Activated CD4-positive, alpha-beta T cell treated with anti-CD3 and anti-CD28 coated beads for 36 hours (primary cell): ENCODE results near the gene TNRC6A. TPM values are rescaled to one million over a fixed set of nuclear protein-coding genes. Genes with fewer than 3 reads are reported as not detected.

Source experiments
- ATAC-seq: fragments of 200-7000 bp; cut with Tn5 transposase; one replicate; pipeline ENCODE4 v1.10.0; 2021; ENCODE audit warnings: mild to moderate bottlenecking, moderate library complexity
- CTCF ChIA-PET: fragments of 350-600 bp; sonication (Branson Sonifier 250); formaldehyde crosslinking; loops from one replicate; lab custom pipeline; 2021; ENCODE audit warnings: antibody characterized with exemption; lab: Charles Lee
- POLR2A ChIA-PET: fragments of 350-600 bp; sonication (Branson Sonifier 250); formaldehyde crosslinking; loops from one replicate; lab custom pipeline; 2021; ENCODE audit warnings: antibody characterized with exemption, inconsistent platforms; lab: Charles Lee
- DNase-seq: peaks from one replicate; pipeline ENCODE4 v3.0.0-alpha.2; 2020
- H3K27ac Mint-ChIP-seq: one replicate; pipeline ENCODE4 v1.8.0; 2021; ENCODE audit warnings: mixed read lengths
- H3K27me3 Mint-ChIP-seq: one replicate; pipeline ENCODE4 v1.8.0; 2021; ENCODE audit warnings: mixed read lengths
- H3K36me3 Mint-ChIP-seq: one replicate; pipeline ENCODE4 v1.8.0; 2021; ENCODE audit warnings: low read depth, mixed read lengths
- H3K4me1 Mint-ChIP-seq: one replicate; pipeline ENCODE4 v1.8.0; 2021; ENCODE audit warnings: mixed read lengths
- H3K4me3 Mint-ChIP-seq: one replicate; pipeline ENCODE4 v1.8.0; 2021; ENCODE audit warnings: mild to moderate bottlenecking, moderate library complexity, mixed read lengths
- H3K9me3 Mint-ChIP-seq: one replicate; pipeline ENCODE4 v1.8.0; 2021; ENCODE audit warnings: low read depth, mixed read lengths
- intact Hi-C, 2 experiments: fragments of 100-400 bp; cut with DNase I in 1 of 2; cut with micrococcal nuclease in 1 of 2; formaldehyde crosslinking; loops; one replicate each; pipeline versions ENCODE4 v1.14.2 to v1.15.1; 2022 to 2024; cut with DNase I, micrococcal nuclease
- total RNA-seq, 2 experiments: library from RNA; stranded (reverse); gene quantifications; one replicate each; pipeline ENCODE4 v1.2.3, GENCODE V29; 2021

Gene TNRC6A
- total RNA-seq, 2 experiments from 2014 or later = 34.6 to 46.1 TPM

GRCh38 chr16:24755201-24755874, 25.9 kb downstream of the TNRC6A start:
- CTCF ChIA-PET = interaction anchor here (0.9 to 1.3 kb wide), 5 partner anchors 14 to 176 kb away, joined by 3 to 5 read pairs (median 4); no protein-coding TSS in a partner anchor
- H3K27ac Mint-ChIP-seq = peak overlapping the region; percentile 63
- H3K4me3 Mint-ChIP-seq = no peak overlapping the region
- DNase-seq = no peak
- POLR2A ChIA-PET = interaction anchor here (0.6 kb wide), 1 partner anchor 124 kb away, joined by 3 read pairs; no protein-coding TSS in a partner anchor
- intact Hi-C loops = loop anchor here (5.0 to 10.0 kb wide), 2 partner anchors 33 to 211 kb away; no protein-coding TSS in a partner anchor
- H3K9me3 Mint-ChIP-seq = no peaks in the 10 kb centered on the region
- ATAC-seq = no peak
- no peaks in the 10 kb centered on the region for H3K27me3 Mint-ChIP-seq
- H3K36me3 Mint-ChIP-seq = peaks cover 5% of the 10 kb centered on the region
- peaks cover 51% of the 10 kb centered on the region for H3K4me1 Mint-ChIP-seq

- peaks cover 41% of the 10 kb centered on the region for H3K4me1 Mint-ChIP-seq
- ChIA-PET CTCF (interaction anchor here (0.6 to 1.0 kb wide), 3 partner anchors 13 to 404 kb away, joined by 3 to 4 read pairs (median 4); no protein-coding TSS in a partner anchor), POLR2A (no interaction called here)
- intact Hi-C loops = loop anchor here (5.0 to 10.0 kb wide), 2 partner anchors 36 to 214 kb away; no protein-coding TSS in a partner anchor
- no peaks in the 10 kb centered on the region for H3K9me3 Mint-ChIP-seq
- DNase-seq (no peak), ATAC-seq (no peak)
- H3K27me3 Mint-ChIP-seq = no peaks in the 10 kb centered on the region
- H3K27ac Mint-ChIP-seq = no peak overlapping the region
- no peak overlapping the region for H3K4me3 Mint-ChIP-seq
- H3K36me3 Mint-ChIP-seq = peaks cover 9% of the 10 kb centered on the region
Measured at GRCh38 chr16:24758373-24758772, 28.9 kb downstream of the TNRC6A start.

- ChIA-PET POLR2A (no interaction called here), CTCF (interaction anchor here (0.5 to 0.6 kb wide), 3 partner anchors 22 to 1484 kb away, joined by 3 read pairs; no protein-coding TSS in a partner anchor)
- H3K27ac Mint-ChIP-seq = no peak overlapping the region
- ATAC-seq (no peak), DNase-seq (no peak)
- H3K27me3 Mint-ChIP-seq = no peaks in the 10 kb centered on the region
- H3K4me3 Mint-ChIP-seq = no peak overlapping the region
- intact Hi-C loops = loop anchor here (5.0 to 10.0 kb wide), 2 partner anchors 37 to 214 kb away; no protein-coding TSS in a partner anchor
- peaks cover 42% of the 10 kb centered on the region for H3K4me1 Mint-ChIP-seq
- peaks cover 13% of the 10 kb centered on the region for H3K36me3 Mint-ChIP-seq
- H3K9me3 Mint-ChIP-seq = no peaks in the 10 kb centered on the region
Measured at GRCh38 chr16:24759006-24759405, 29.6 kb downstream of the TNRC6A start.

- POLR2A ChIA-PET = no interaction called here
- CTCF ChIA-PET = interaction anchor here (1.0 to 1.2 kb wide), 3 partner anchors 8 to 23 kb away, joined by 3 read pairs; no protein-coding TSS in a partner anchor
- intact Hi-C loops = no loop called here
- ATAC-seq = no peak
- Mint-ChIP-seq H3K36me3 (peaks cover 20% of the 10 kb centered on the region), H3K9me3 (no peaks in the 10 kb centered on the region), H3K27ac (no peak overlapping the region), H3K4me3 (no peak overlapping the region), H3K4me1 (peaks cover 34% of the 10 kb centered on the region), H3K27me3 (no peaks in the 10 kb centered on the region)
- DNase-seq = no peak
Measured at GRCh38 chr16:24761526-24761925, 32.1 kb downstream of the TNRC6A start.

GRCh38 chr16:24764916-24765315, 35.5 kb downstream of the TNRC6A start:
- ChIA-PET CTCF (no interaction called here), POLR2A (no interaction called here)
- intact Hi-C loops = no loop called here
- no peaks in the 10 kb centered on the region for H3K9me3 Mint-ChIP-seq
- no peak overlapping the region for H3K27ac Mint-ChIP-seq
- H3K4me3 Mint-ChIP-seq = no peak overlapping the region
- no peaks in the 10 kb centered on the region for H3K27me3 Mint-ChIP-seq
- peaks cover 30% of the 10 kb centered on the region for H3K36me3 Mint-ChIP-seq
- no peak for DNase-seq
- no peak for ATAC-seq
- peaks cover 38% of the 10 kb centered on the region for H3K4me1 Mint-ChIP-seq

- Mint-ChIP-seq H3K9me3 (no peaks in the 10 kb centered on the region), H3K4me3 (no peak overlapping the region), H3K36me3 (peaks cover 37% of the 10 kb centered on the region), H3K4me1 (peaks cover 48% of the 10 kb centered on the region), H3K27me3 (no peaks in the 10 kb centered on the region), H3K27ac (no peak overlapping the region)
- ATAC-seq (no peak), DNase-seq (no peak)
- intact Hi-C loops = no loop called here
- CTCF ChIA-PET = interaction anchor here (0.6 to 1.6 kb wide), 3 partner anchors 27 to 156 kb away, joined by 3 read pairs; no protein-coding TSS in a partner anchor
- POLR2A ChIA-PET = no interaction called here
Measured at GRCh38 chr16:24766057-24766456, 36.6 kb downstream of the TNRC6A start.

GRCh38 chr16:24769806-24770205, 40.4 kb downstream of the TNRC6A start:
- ATAC-seq = peak; percentile 53
- peaks cover 50% of the 10 kb centered on the region for H3K4me1 Mint-ChIP-seq
- peak overlapping the region; percentile 27 for H3K27ac Mint-ChIP-seq
- ChIA-PET POLR2A (no interaction called here), CTCF (interaction anchor here (0.7 kb wide), 1 partner anchor 35 kb away, joined by 3 read pairs; no protein-coding TSS in a partner anchor)
- H3K36me3 Mint-ChIP-seq = peaks cover 34% of the 10 kb centered on the region
- H3K27me3 Mint-ChIP-seq = no peaks in the 10 kb centered on the region
- no peak overlapping the region for H3K4me3 Mint-ChIP-seq
- H3K9me3 Mint-ChIP-seq = no peaks in the 10 kb centered on the region
- intact Hi-C loops = loop anchor here in 1 of 2 experiments (5.0 kb wide), 1 partner anchor 38 kb away; no protein-coding TSS in a partner anchor
- DNase-seq = no peak

- H3K27me3 Mint-ChIP-seq = no peaks in the 10 kb centered on the region
- no peak overlapping the region for H3K4me3 Mint-ChIP-seq
- ATAC-seq (peak; percentile 70), DNase-seq (peak; percentile 19)
- no peaks in the 10 kb centered on the region for H3K9me3 Mint-ChIP-seq
- H3K27ac Mint-ChIP-seq = peak overlapping the region; percentile 40
- peaks cover 47% of the 10 kb centered on the region for H3K4me1 Mint-ChIP-seq
- peaks cover 35% of the 10 kb centered on the region for H3K36me3 Mint-ChIP-seq
- intact Hi-C loops = loop anchor here in 1 of 2 experiments (5.0 kb wide), 1 partner anchor 39 kb away; no protein-coding TSS in a partner anchor
- CTCF ChIA-PET = no interaction called here
- POLR2A ChIA-PET = no interaction called here
Measured at GRCh38 chr16:24771132-24771778, 41.8 kb downstream of the TNRC6A start.

- CTCF ChIA-PET = no interaction called here
- intact Hi-C loops = loop anchor here in 1 of 2 experiments (5.0 kb wide), 1 partner anchor 39 kb away; no protein-coding TSS in a partner anchor
- POLR2A ChIA-PET = no interaction called here
Measured at GRCh38 chr16:24771779-24772157, 42.3 kb downstream of the TNRC6A start.

GRCh38 chr16:24773771-24774427, 44.4 kb downstream of the TNRC6A start:
- CTCF ChIA-PET = no interaction called here
- DNase-seq (no peak), ATAC-seq (no peak)

More at GRCh38 chr16:24771779-24772157, 42.3 kb downstream of the TNRC6A start:
- no peaks in the 10 kb centered on the region for H3K9me3 Mint-ChIP-seq
- H3K27me3 Mint-ChIP-seq = no peaks in the 10 kb centered on the region
- ATAC-seq (no peak), DNase-seq (no peak)
- H3K27ac Mint-ChIP-seq = peak overlapping the region; percentile 40
- peaks cover 36% of the 10 kb centered on the region for H3K36me3 Mint-ChIP-seq
- peaks cover 47% of the 10 kb centered on the region for H3K4me1 Mint-ChIP-seq
- no peak overlapping the region for H3K4me3 Mint-ChIP-seq

GRCh38 chr16:24774510-24774909, 45.1 kb downstream of the TNRC6A start:
- ATAC-seq = no peak
- H3K36me3 Mint-ChIP-seq = peaks cover 40% of the 10 kb centered on the region
- no peak overlapping the region for H3K4me3 Mint-ChIP-seq
- no peaks in the 10 kb centered on the region for H3K9me3 Mint-ChIP-seq
- H3K4me1 Mint-ChIP-seq = peaks cover 44% of the 10 kb centered on the region
- CTCF ChIA-PET = no interaction called here
- H3K27me3 Mint-ChIP-seq = no peaks in the 10 kb centered on the region
- H3K27ac Mint-ChIP-seq = no peak overlapping the region
- no peak for DNase-seq
- POLR2A ChIA-PET = no interaction called here
- intact Hi-C loops = loop anchor here in 1 of 2 experiments (5.0 kb wide), 1 partner anchor 42 kb away; no protein-coding TSS in a partner anchor

More at GRCh38 chr16:24773771-24774427, 44.4 kb downstream of the TNRC6A start:
- H3K4me3 Mint-ChIP-seq = no peak overlapping the region
- no peak overlapping the region for H3K27ac Mint-ChIP-seq
- peaks cover 37% of the 10 kb centered on the region for H3K36me3 Mint-ChIP-seq
- intact Hi-C loops = loop anchor here in 1 of 2 experiments (5.0 kb wide), 1 partner anchor 42 kb away; no protein-coding TSS in a partner anchor
- POLR2A ChIA-PET = no interaction called here
- no peaks in the 10 kb centered on the region for H3K27me3 Mint-ChIP-seq
- no peaks in the 10 kb centered on the region for H3K9me3 Mint-ChIP-seq
- H3K4me1 Mint-ChIP-seq = peaks cover 48% of the 10 kb centered on the region
